K562 (cell line): ENCODE measurements around the gene TMEM139. TPM values are rescaled to one million over a fixed set of nuclear protein-coding genes. Genes with fewer than 3 reads are reported as not detected.
A peak's percentile ranks its signal among the peaks of the same experiment; 100 is the strongest.
"Not testable (repeated sequence)": the region's sequence is repeated elsewhere in the genome, so short reads cannot be mapped to it uniquely, and the experiment has no call there.

Experiments used
- ATAC-seq: fragments of 200-7000 bp; cut with Tn5 transposase; 3 replicates; pipeline ENCODE4 v1.9.1; 2020; ENCODE audit warnings: moderate library complexity
- BruUV-seq: library from RNA; stranded (reverse); fragments of 400-500 nt; replicated peaks from 2 replicates; lab custom pipeline; 2021; lab: Mats Ljungman, UMichigan
- CTCF ChIA-PET: fragments of 300-600 bp; formaldehyde crosslinking; extraction: SDS; loops from one replicate; lab custom pipeline; 2021; ENCODE audit warnings: low intra/inter-chr PET ratio; lab: Yijun Ruan, JAX
- POLR2A ChIA-PET: fragments of 300-600, 350-650 bp; sonication (Branson Sonifier 250); formaldehyde crosslinking; extraction: SDS; loops from one replicate; lab custom pipeline; 2021; ENCODE audit warnings: antibody characterized with exemption, inconsistent platforms; lab: Yijun Ruan, JAX
- DNase-seq, 4 experiments: peaks; one replicate each; pipeline versions ENCODE4 v3.0.0 to v3.0.0-alpha.2; 2011 to 2018; ENCODE audit warnings: low spot score in 3 of 4, mixed read lengths in 3 of 4; ENCODE audit errors: extremely low read depth in 1 of 4
- FAIRE-seq: peaks from 2 replicates; lab custom pipeline; 2011; peaks lifted over from hg19 to GRCh38; lab: Jason Lieb, UNC
- H2AFZ ChIP-seq: 2 replicates; pipeline ENCODE4 v1.6.0; 2011; ENCODE audit warnings: low read depth, low read length, control low read depth, inconsistent platforms
- H3K27ac ChIP-seq: fragments of 200-600 bp; 3 replicates; pipeline ENCODE4 v1.8.0; 2011; ENCODE audit warnings: low read depth, mild to moderate bottlenecking, control low read depth, inconsistent platforms, low read length, moderate library complexity, mixed read lengths; ENCODE audit errors: extremely low read depth
- H3K27me3 ChIP-seq, 2 experiments: fragments of 300-600 bp in 1 of 2; 2 replicates in 1 of 2; 3 replicates in 1 of 2; pipeline versions ENCODE4 v1.6.0 to v1.8.0; 2011; ENCODE audit warnings: inconsistent platforms in 2 of 2, low read length in 2 of 2, mild to moderate bottlenecking in 1 of 2, mixed read lengths in 1 of 2, moderate library complexity in 1 of 2; ENCODE audit not compliant: control insufficient read depth in 2 of 2, insufficient read depth in 2 of 2
- H3K36me3 ChIP-seq: fragments of 300-600 bp; 3 replicates; pipeline ENCODE4 v1.8.0; 2011; ENCODE audit warnings: mild to moderate bottlenecking, low read length, inconsistent platforms; ENCODE audit not compliant: control insufficient read depth, insufficient read depth
- H3K4me1 ChIP-seq, 2 experiments: fragments of 200-600 bp in 1 of 2; replicated peaks in 1 of 2; 2 replicates in 1 of 2; 3 replicates in 1 of 2; pipeline versions ENCODE4 v1.5.1 to v1.8.0; 2011; ENCODE audit warnings: inconsistent platforms in 2 of 2, low read length in 2 of 2, mild to moderate bottlenecking in 1 of 2, mixed read lengths in 1 of 2, moderate library complexity in 1 of 2; ENCODE audit not compliant: control insufficient read depth in 2 of 2, insufficient read depth in 2 of 2
- H3K4me2 ChIP-seq: 2 replicates; pipeline ENCODE4 v1.6.1; 2011; ENCODE audit warnings: low read length, control low read depth, inconsistent platforms, mixed read lengths; ENCODE audit not compliant: insufficient read depth
- H3K4me3 ChIP-seq: fragments of 200-600 bp; sonication (generic), shearing (Covaris generic); 2 replicates; pipeline ENCODE4 v1.5.1; 2016; ENCODE audit warnings: control low read depth, inconsistent platforms
- H3K79me2 ChIP-seq: fragments of 200-600 bp; 3 replicates; pipeline ENCODE4 v1.8.0; 2011; ENCODE audit warnings: low read length, inconsistent platforms; ENCODE audit not compliant: control insufficient read depth, insufficient read depth
- H3K9ac ChIP-seq, 2 experiments: 2 replicates each; pipeline versions ENCODE4 v1.6.0 to v1.6.1; 2011; ENCODE audit warnings: low read depth in 2 of 2, low read length in 2 of 2, control low read depth in 1 of 2, inconsistent platforms in 1 of 2, mild to moderate bottlenecking in 1 of 2, mixed read lengths in 1 of 2; ENCODE audit not compliant: insufficient read depth in 1 of 2
- H3K9me1 ChIP-seq: one replicate; pipeline ENCODE4 v1.6.0; 2011; ENCODE audit warnings: inconsistent platforms, mild to moderate bottlenecking, low read length, moderate library complexity; ENCODE audit not compliant: control insufficient read depth, insufficient read depth
- H3K9me3 ChIP-seq: replicated peaks from 2 replicates; pipeline ENCODE4 v1.5.1; 2011; ENCODE audit warnings: low read depth, low read length, inconsistent platforms; ENCODE audit not compliant: control insufficient read depth, insufficient read depth
- H4K20me1 ChIP-seq: replicated peaks from 2 replicates; pipeline ENCODE4 v1.6.1; 2011; ENCODE audit warnings: low read length, inconsistent platforms, mixed read lengths; ENCODE audit not compliant: control insufficient read depth, insufficient read depth
- BCOR ChIP-seq: fragments of 450-650 bp; IDR thresholded peaks from 2 replicates; pipeline ENCODE4 v1.6.1; 2016
- C11orf30 ChIP-seq: fragments of 450-650 bp; IDR thresholded peaks from 2 replicates; pipeline ENCODE4 v1.6.1; 2016; ENCODE audit warnings: low read depth, mild to moderate bottlenecking
- EP400 ChIP-seq: fragments of 450-650 bp; IDR thresholded peaks from 2 replicates; pipeline ENCODE4 v1.6.1; 2017; ENCODE audit warnings: antibody characterized with exemption, mild to moderate bottlenecking, moderate library complexity
- KDM1A ChIP-seq, 2 experiments: fragments of 450-650 bp; IDR thresholded peaks; 2 replicates each; pipeline ENCODE4 v1.6.1; 2016; ENCODE audit warnings: mild to moderate bottlenecking in 2 of 2
- LARP7 ChIP-seq: fragments of 450-650 bp; IDR thresholded peaks from 2 replicates; pipeline ENCODE4 v1.6.1; 2016
- MAFG ChIP-seq: fragments of 450-650 bp; conservative IDR thresholded peaks from 2 replicates; pipeline ENCODE4 v1.6.1; 2016; ENCODE audit warnings: missing genetic modification characterization, missing compliant biosample characterization
- NFE2 ChIP-seq: IDR thresholded peaks from 2 replicates; pipeline ENCODE4 v1.6.1; 2014; ENCODE audit warnings: antibody characterized with exemption, low read depth
- SMARCA4 ChIP-seq: fragments of 450-650 bp; IDR thresholded peaks from 2 replicates; pipeline ENCODE4 v1.6.1; 2016
- TEAD1 ChIP-seq, 2 experiments: fragments of 450-650 bp in 1 of 2; sonication (generic) in 1 of 2; formaldehyde crosslinking; IDR thresholded peaks; 2 replicates each; pipeline versions ENCODE4 v1.4.0 to v1.8.0; 2020 to 2022; ENCODE audit warnings: mild to moderate bottlenecking in 2 of 2, missing genetic modification reagents in 1 of 2
- ZNF316 ChIP-seq: fragments of 450-650 bp; IDR thresholded peaks from 2 replicates; pipeline ENCODE4 v1.6.1; 2016
- ZNF384 ChIP-seq: IDR thresholded peaks from 2 replicates; pipeline ENCODE4 v1.6.1; 2012; ENCODE audit warnings: low read depth, low read length, improper control_type of control experiment
- WGBS: fragments of 100-300 bp; shearing (Covaris generic); methylation state at CpG from one replicate; pipeline ENCODE4 v1.1.6; 2016; ENCODE audit warnings: low coverage, mixed read lengths; ENCODE audit not compliant: insufficient coverage; ENCODE audit errors: missing lambda C conversion rate; 5-methylcytosine and 5-hydroxymethylcytosine counted together
- in situ Hi-C: fragments of 300-500 bp; cut with MboI; formaldehyde crosslinking; loops from 4 replicates; pipeline ENCODE4 v1.15.0; 2018; ENCODE audit warnings: inconsistent platforms, mixed read lengths
- intact Hi-C: fragments of 100-400 bp; cut with micrococcal nuclease; formaldehyde crosslinking; loops from 2 replicates; pipeline ENCODE4 v1.14.2; 2022
- polyA plus RNA-seq, 8 experiments: library from polyadenylated mRNA; depleted of rRNA in 4 of 8; stranded (reverse) in 5 of 8; unstranded in 3 of 8; fragments of >200 nt; fragmentation: Nextera tagmentation in 2 of 8; fragmentation: Illumina TruSeq in 1 of 8; extraction: Ambion mirVana in 2 of 8; extraction: Trizol in 1 of 8; gene quantifications; 2 replicates each; pipeline versions ENCODE4 v1.2.1 to v1.2.3, GENCODE V29; 2011 to 2014; ENCODE audit warnings: inconsistent platforms in 1 of 8, missing spikeins in 1 of 8
- total RNA-seq, 7 experiments: library from RNA; depleted of rRNA in 6 of 7; stranded (reverse); fragments of >200 nt in 6 of 7; fragmentation: Illumina TruSeq in 2 of 7; extraction: Trizol in 2 of 7; gene quantifications; 2 replicates each; pipeline versions ENCODE4 v1.2.1 to v1.2.3, GENCODE V29; 2011 to 2021; ENCODE audit warnings: low replicate concordance in 1 of 7
- TF ChIP-seq, protein P1 (sequence below): sonication (generic); formaldehyde crosslinking; IDR thresholded peaks from 2 replicates; pipeline ENCODE4 v1.8.0; 2022; ENCODE audit warnings: mild to moderate bottlenecking, missing genetic modification reagents
- TF ChIP-seq, protein P2 (sequence below): fragments of 450-650 bp; IDR thresholded peaks from 2 replicates; pipeline ENCODE4 v1.6.1; 2018; ENCODE audit warnings: mild to moderate bottlenecking, low read depth; ENCODE audit not compliant: partially characterized antibody

The TMEM139 gene
- total and polyA plus RNA-seq, 9 of the 15 experiments (the other 6 are each of a cell fraction or from before 2014, with no cell fraction given): 0.27 to 1.8 (median 0.79) TPM

DNA sequence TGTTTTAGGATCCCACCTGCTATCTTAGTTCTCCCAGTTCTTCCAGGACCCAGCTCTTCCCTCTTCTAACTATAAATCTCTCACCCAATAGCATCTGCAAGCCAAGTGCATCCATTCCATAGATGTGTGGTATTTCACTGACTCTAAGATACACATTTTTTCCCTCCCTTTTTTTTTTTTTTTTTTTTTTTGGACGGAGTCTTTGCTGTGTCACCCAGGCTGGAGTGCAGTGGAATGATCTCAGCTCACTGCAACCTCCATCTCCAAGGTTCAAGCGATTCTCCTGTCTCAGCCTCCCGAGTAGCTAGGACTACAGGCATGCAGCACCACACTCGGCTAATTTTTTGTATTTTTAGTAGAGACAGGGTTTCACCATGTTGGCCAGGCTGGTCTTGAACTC is 5.1 kb downstream of the TMEM139 start:
- FAIRE-seq, H4K20me1 ChIP-seq, H3K9me3 ChIP-seq, CTCF ChIA-PET, ATAC-seq, H3K27me3 ChIP-seq, BruUV-seq, DNase-seq, H3K9me1 ChIP-seq, in situ Hi-C loops, H2AFZ ChIP-seq: not testable (repeated sequence)
- Histone ChIP-seq H3K9ac (peak overlapping the region; percentile 77 to 96), H3K36me3 (peaks cover 54% of the 10 kb centered on the region), H3K79me2 (peaks cover 44% of the 10 kb centered on the region), H3K4me3 (peak overlapping the region; percentile 87), H3K4me1 (peaks cover 22 to 25% of the 10 kb centered on the region in 2 experiments; a peak in 4 of 5 replicates), H3K4me2 (peak overlapping the region; percentile 85), H3K27ac (peak overlapping the region; percentile 96)
- TF ChIP-seq SMARCA4: 0 out of 2 replicates have a peak, but pooled peaks have one; percentile 10
- TF ChIP-seq LARP7: 0 out of 2 replicates have a peak, but pooled peaks have one; percentile 56
- TF ChIP-seq ZNF384: peak; percentile 82
- peak; percentile 58; the same call in 1 of the 2 replicates for TF ChIP-seq ZNF316
- TF ChIP-seq EP400: 0 out of 2 replicates have a peak, but pooled peaks have one; percentile 14
- TF ChIP-seq MAFG (tag): peak; percentile 24; the same call in 1 of the 2 replicates
- TF ChIP-seq, protein P1, sequence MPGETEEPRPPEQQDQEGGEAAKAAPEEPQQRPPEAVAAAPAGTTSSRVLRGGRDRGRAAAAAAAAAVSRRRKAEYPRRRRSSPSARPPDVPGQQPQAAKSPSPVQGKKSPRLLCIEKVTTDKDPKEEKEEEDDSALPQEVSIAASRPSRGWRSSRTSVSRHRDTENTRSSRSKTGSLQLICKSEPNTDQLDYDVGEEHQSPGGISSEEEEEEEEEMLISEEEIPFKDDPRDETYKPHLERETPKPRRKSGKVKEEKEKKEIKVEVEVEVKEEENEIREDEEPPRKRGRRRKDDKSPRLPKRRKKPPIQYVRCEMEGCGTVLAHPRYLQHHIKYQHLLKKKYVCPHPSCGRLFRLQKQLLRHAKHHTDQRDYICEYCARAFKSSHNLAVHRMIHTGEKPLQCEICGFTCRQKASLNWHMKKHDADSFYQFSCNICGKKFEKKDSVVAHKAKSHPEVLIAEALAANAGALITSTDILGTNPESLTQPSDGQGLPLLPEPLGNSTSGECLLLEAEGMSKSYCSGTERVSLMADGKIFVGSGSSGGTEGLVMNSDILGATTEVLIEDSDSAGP: 0 out of 2 replicates have a peak, but pooled peaks have one; percentile 14
- peak; percentile 67 for TF ChIP-seq C11orf30
- TF ChIP-seq, protein P2, sequence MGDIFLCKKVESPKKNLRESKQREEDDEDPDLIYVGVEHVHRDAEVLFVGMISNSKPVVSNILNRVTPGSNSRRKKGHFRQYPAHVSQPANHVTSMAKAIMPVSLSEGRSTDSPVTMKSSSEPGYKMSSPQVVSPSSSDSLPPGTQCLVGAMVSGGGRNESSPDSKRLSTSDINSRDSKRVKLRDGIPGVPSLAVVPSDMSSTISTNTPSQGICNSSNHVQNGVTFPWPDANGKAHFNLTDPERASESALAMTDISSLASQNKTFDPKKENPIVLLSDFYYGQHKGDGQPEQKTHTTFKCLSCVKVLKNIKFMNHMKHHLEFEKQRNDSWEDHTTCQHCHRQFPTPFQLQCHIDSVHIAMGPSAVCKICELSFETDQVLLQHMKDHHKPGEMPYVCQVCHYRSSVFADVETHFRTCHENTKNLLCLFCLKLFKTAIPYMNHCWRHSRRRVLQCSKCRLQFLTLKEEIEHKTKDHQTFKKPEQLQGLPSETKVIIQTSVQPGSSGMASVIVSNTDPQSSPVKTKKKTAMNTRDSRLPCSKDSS: peak; percentile 5
- peak; percentile 60; the same call in 1 of the 2 replicates for TF ChIP-seq BCOR
- TF ChIP-seq NFE2: peak; percentile 70
- TF ChIP-seq TEAD1 (CRISPR knock-in tag; IDR thresholded peaks at IDR 0.05): 0 out of 4 replicates have a peak, but pooled peaks of 1 of the 2 experiments have one; percentile 35
- 0 out of 4 replicates have a peak, but pooled peaks of 1 of the 2 experiments have one; percentile 28 for TF ChIP-seq KDM1A (IDR thresholded peaks at IDR 0.05)
- WGBS: 17% methylated on average over 3 of the region's 4 CpGs
- intact Hi-C loops: loop anchor here (1.0 kb wide), 1 partner anchor 27 kb away; the partner anchor contains the start of gene GSTK1
- POLR2A ChIA-PET: interaction anchor here (0.6 to 1.8 kb wide), 6 partner anchors 10 to 61 kb away, joined by 3 to 6 read pairs (median 4); partner anchors contain the start of gene GSTK1
